SK-N-SH treated with all-trans-retinoic acid at 6 μM for 48 hours (cell line): ENCODE results near the gene COL6A3.
A peak's percentile ranks its signal among the peaks of the same experiment; 100 is the strongest.

Source experiments
- ATAC-seq: fragments of 200-7000 bp; cut with Tn5 transposase; 3 replicates; pipeline ENCODE4 v1.9.1; 2020; ENCODE audit warnings: mild to moderate bottlenecking, moderate library complexity
- ARNTL ChIP-seq: fragments of 450-650 bp; formaldehyde crosslinking; IDR thresholded peaks from 2 replicates; pipeline ENCODE4 v1.5.0; 2020; ENCODE audit warnings: low read depth, mild to moderate bottlenecking, moderate library complexity, borderline replicate concordance
- BACH2 ChIP-seq: fragments of 250-450 bp; sonication (Bioruptor Pico); IDR thresholded peaks from 2 replicates; pipeline ENCODE4 v1.9.0; 2021; ENCODE audit warnings: mild to moderate bottlenecking, borderline replicate concordance
- CSDC2 ChIP-seq: fragments of 250-450 bp; sonication (Bioruptor Pico); IDR thresholded peaks from 2 replicates; pipeline ENCODE4 v1.5.0; 2020; ENCODE audit warnings: mild to moderate bottlenecking, moderate library complexity
- ESRRG ChIP-seq: fragments of 250-450 bp; sonication (Bioruptor Pico); IDR thresholded peaks from 2 replicates; pipeline ENCODE4 v1.6.1; 2021; ENCODE audit warnings: mild to moderate bottlenecking
- OSR1 ChIP-seq: fragments of 250-450 bp; sonication (Bioruptor Pico); IDR thresholded peaks from 2 replicates; pipeline ENCODE4 v1.8.0; 2022; ENCODE audit warnings: moderate library complexity, mild to moderate bottlenecking, inconsistent platforms
- POU6F1 ChIP-seq: fragments of 250-450 bp; sonication (Bioruptor Pico); IDR thresholded peaks from 2 replicates; pipeline ENCODE4 v1.8.0; 2021; ENCODE audit warnings: low read depth, mild to moderate bottlenecking, moderate library complexity, borderline replicate concordance
- PPARA ChIP-seq: fragments of 250-450 bp; sonication (Bioruptor Pico); IDR thresholded peaks from 2 replicates; pipeline ENCODE4 v1.5.0; 2020; ENCODE audit warnings: mild to moderate bottlenecking, borderline replicate concordance
- RARB ChIP-seq: fragments of 250-450 bp; sonication (Bioruptor Pico); IDR thresholded peaks from 2 replicates; pipeline ENCODE4 v1.8.0; 2021; ENCODE audit warnings: mild to moderate bottlenecking, moderate library complexity
- SNAI2 ChIP-seq: fragments of 250-450 bp; sonication (Bioruptor Pico); IDR thresholded peaks from 2 replicates; pipeline ENCODE4 v1.5.0; 2020; ENCODE audit warnings: mild to moderate bottlenecking, moderate library complexity
- ZC3H10 ChIP-seq: fragments of 250-450 bp; sonication (Bioruptor Pico); IDR thresholded peaks from 2 replicates; pipeline ENCODE4 v1.5.1; 2021; ENCODE audit warnings: mild to moderate bottlenecking, moderate library complexity
- ZFP3 ChIP-seq: fragments of 250-450 bp; sonication (Bioruptor Pico); IDR thresholded peaks from 2 replicates; pipeline ENCODE4 v1.5.0; 2020; ENCODE audit warnings: mild to moderate bottlenecking, moderate library complexity
- ZFP30 ChIP-seq: fragments of 450-650 bp; formaldehyde crosslinking; IDR thresholded peaks from 2 replicates; pipeline ENCODE4 v1.5.0; 2022; ENCODE audit warnings: mild to moderate bottlenecking, moderate library complexity
- ZNF565 ChIP-seq: fragments of 450-650 bp; formaldehyde crosslinking; conservative IDR thresholded peaks from 2 replicates; pipeline ENCODE4 v1.5.0; 2020; ENCODE audit warnings: low read depth, mild to moderate bottlenecking, moderate library complexity
- ZNF8 ChIP-seq: fragments of 450-650 bp; formaldehyde crosslinking; IDR thresholded peaks from 2 replicates; pipeline ENCODE4 v1.5.0; 2020; ENCODE audit warnings: mild to moderate bottlenecking, moderate library complexity
- TF ChIP-seq, protein P1 (sequence below): fragments of 250-450 bp; sonication (Bioruptor Pico); IDR thresholded peaks from 2 replicates; pipeline ENCODE4 v1.5.1; 2021; ENCODE audit warnings: mild to moderate bottlenecking, moderate library complexity
- TF ChIP-seq, protein P2 (sequence below): fragments of 250-450 bp; sonication (Bioruptor Pico); IDR thresholded peaks from 2 replicates; pipeline ENCODE4 v1.5.1; 2020; ENCODE audit warnings: low read depth, mild to moderate bottlenecking, moderate library complexity
- TF ChIP-seq, protein P3 (sequence below): fragments of 250-450 bp; sonication (Bioruptor Pico); IDR thresholded peaks from 2 replicates; pipeline ENCODE4 v1.5.0; 2020; ENCODE audit warnings: mild to moderate bottlenecking, moderate library complexity

COL6A3 gene

DNA sequence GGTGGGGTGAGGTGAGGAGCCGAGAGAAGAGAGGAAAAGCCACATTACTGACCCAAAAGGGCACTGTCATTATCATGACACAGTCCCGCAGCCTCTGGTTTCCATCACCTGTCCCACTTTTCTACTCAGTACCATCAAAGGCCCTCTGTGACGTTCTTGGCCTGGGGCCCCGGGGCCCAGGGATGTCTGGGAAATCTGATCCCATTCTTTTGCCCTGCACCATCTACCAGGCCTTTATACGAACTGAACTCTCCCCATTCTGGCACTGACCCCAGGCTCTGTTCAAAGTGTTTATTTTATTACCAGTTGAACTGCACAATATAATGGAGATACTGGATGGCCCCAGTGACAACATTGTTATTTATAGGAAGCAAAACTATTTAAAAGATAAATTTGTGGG is 89.1 kb downstream of the COL6A3 start:
- peak; percentile 37; the same call in 2 of the 3 replicates for ATAC-seq
- TF ChIP-seq ZNF565 (CRISPR knock-in tag), result no peak

GRCh38 chr2:237324405-237324831 is 89.5 kb downstream of the COL6A3 start:
- no peak; the same call in 2 of the 3 replicates for ATAC-seq
- TF ChIP-seq PPARA (CRISPR knock-in tag) (no peak), POU6F1 (no peak), RARB (no peak), BACH2 (CRISPR knock-in tag) (no peak), OSR1 (CRISPR knock-in tag) (no peak), ZFP3 (CRISPR knock-in tag) (no peak), ARNTL (no peak), ESRRG (no peak), CSDC2 (no peak), ZNF565 (CRISPR knock-in tag) (no peak), ZC3H10 (CRISPR knock-in tag) (no peak), ZFP30 (CRISPR knock-in tag) (no peak)
- TF ChIP-seq, protein P1, sequence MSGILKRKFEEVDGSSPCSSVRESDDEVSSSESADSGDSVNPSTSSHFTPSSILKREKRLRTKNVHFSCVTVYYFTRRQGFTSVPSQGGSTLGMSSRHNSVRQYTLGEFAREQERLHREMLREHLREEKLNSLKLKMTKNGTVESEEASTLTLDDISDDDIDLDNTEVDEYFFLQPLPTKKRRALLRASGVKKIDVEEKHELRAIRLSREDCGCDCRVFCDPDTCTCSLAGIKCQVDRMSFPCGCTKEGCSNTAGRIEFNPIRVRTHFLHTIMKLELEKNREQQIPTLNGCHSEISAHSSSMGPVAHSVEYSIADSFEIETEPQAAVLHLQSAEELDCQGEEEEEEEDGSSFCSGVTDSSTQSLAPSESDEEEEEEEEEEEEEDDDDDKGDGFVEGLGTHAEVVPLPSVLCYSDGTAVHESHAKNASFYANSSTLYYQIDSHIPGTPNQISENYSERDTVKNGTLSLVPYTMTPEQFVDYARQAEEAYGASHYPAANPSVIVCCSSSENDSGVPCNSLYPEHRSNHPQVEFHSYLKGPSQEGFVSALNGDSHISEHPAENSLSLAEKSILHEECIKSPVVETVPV, result no peak
- TF ChIP-seq, protein P2, sequence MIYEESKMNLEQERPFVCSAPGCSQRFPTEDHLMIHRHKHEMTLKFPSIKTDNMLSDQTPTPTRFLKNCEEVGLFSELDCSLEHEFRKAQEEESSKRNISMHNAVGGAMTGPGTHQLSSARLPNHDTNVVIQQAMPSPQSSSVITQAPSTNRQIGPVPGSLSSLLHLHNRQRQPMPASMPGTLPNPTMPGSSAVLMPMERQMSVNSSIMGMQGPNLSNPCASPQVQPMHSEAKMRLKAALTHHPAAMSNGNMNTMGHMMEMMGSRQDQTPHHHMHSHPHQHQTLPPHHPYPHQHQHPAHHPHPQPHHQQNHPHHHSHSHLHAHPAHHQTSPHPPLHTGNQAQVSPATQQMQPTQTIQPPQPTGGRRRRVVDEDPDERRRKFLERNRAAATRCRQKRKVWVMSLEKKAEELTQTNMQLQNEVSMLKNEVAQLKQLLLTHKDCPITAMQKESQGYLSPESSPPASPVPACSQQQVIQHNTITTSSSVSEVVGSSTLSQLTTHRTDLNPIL (CRISPR knock-in tag), result no peak
- TF ChIP-seq, protein P3, sequence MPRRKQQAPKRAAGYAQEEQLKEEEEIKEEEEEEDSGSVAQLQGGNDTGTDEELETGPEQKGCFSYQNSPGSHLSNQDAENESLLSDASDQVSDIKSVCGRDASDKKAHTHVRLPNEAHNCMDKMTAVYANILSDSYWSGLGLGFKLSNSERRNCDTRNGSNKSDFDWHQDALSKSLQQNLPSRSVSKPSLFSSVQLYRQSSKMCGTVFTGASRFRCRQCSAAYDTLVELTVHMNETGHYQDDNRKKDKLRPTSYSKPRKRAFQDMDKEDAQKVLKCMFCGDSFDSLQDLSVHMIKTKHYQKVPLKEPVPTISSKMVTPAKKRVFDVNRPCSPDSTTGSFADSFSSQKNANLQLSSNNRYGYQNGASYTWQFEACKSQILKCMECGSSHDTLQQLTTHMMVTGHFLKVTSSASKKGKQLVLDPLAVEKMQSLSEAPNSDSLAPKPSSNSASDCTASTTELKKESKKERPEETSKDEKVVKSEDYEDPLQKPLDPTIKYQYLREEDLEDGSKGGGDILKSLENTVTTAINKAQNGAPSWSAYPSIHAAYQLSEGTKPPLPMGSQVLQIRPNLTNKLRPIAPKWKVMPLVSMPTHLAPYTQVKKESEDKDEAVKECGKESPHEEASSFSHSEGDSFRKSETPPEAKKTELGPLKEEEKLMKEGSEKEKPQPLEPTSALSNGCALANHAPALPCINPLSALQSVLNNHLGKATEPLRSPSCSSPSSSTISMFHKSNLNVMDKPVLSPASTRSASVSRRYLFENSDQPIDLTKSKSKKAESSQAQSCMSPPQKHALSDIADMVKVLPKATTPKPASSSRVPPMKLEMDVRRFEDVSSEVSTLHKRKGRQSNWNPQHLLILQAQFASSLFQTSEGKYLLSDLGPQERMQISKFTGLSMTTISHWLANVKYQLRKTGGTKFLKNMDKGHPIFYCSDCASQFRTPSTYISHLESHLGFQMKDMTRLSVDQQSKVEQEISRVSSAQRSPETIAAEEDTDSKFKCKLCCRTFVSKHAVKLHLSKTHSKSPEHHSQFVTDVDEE, result no peak
- TF ChIP-seq, all 23 proteins: peak for 0

- no peak for ATAC-seq
Measured at GRCh38 chr2:237323656-237324055, 90.3 kb downstream of the COL6A3 start.

More at GRCh38 chr2:237323656-237324055, 90.3 kb downstream of the COL6A3 start:
- TF ChIP-seq, protein P1, result no peak
- TF ChIP-seq POU6F1 (no peak), ZNF8 (CRISPR knock-in tag) (no peak), SNAI2 (CRISPR knock-in tag) (no peak), PPARA (CRISPR knock-in tag) (no peak)
